ENCODE results near the gene PEDS1. TPM values are rescaled to one million over a fixed set of nuclear protein-coding genes. Genes with fewer than 3 reads are reported as not detected.
A peak's percentile ranks its signal among the peaks of the same experiment; 100 is the strongest.

The PEDS1 gene
- total and polyA plus RNA-seq, 2 of the 13 experiments (the other 11 are each of a cell fraction or from before 2014, with no cell fraction given) = 30.5 to 93.9 TPM

GRCh38 chr20:50187403-50188051 is 34.0 kb upstream of the PEDS1 start (continued):
- TF ChIP-seq ZNF318 (CRISPR knock-in tag; IDR thresholded peaks at IDR 0.05) = no peak
- 0 out of 2 replicates have a peak, but pooled peaks have one; percentile 36 for TF ChIP-seq ISL2 (CRISPR knock-in tag; IDR thresholded peaks at IDR 0.05)
- TF ChIP-seq EZH2 (conservative IDR thresholded peaks at IDR 0.05; ENCODE audit: low read depth, low read length) = no peak
- TF ChIP-seq ZNF704 (CRISPR knock-in tag; IDR thresholded peaks at IDR 0.05; ENCODE audit: borderline replicate concordance) = 0 out of 2 replicates have a peak, but pooled peaks have one; percentile 23

All from HepG2 (cell line).